GM21786 (cell line): Measurements from ENCODE around the gene ZIC4.

Experiments used
- ATAC-seq: cut with Tn5 transposase; IDR thresholded peaks from one replicate; pipeline ENCODE4 v1.9.1; 2021; ENCODE audit not compliant: unreplicated experiment

Gene ZIC4

GRCh38 chr3:147391781-147392624, 14.3 kb downstream of the ZIC4 start:
- ATAC-seq: no peak

DNA sequence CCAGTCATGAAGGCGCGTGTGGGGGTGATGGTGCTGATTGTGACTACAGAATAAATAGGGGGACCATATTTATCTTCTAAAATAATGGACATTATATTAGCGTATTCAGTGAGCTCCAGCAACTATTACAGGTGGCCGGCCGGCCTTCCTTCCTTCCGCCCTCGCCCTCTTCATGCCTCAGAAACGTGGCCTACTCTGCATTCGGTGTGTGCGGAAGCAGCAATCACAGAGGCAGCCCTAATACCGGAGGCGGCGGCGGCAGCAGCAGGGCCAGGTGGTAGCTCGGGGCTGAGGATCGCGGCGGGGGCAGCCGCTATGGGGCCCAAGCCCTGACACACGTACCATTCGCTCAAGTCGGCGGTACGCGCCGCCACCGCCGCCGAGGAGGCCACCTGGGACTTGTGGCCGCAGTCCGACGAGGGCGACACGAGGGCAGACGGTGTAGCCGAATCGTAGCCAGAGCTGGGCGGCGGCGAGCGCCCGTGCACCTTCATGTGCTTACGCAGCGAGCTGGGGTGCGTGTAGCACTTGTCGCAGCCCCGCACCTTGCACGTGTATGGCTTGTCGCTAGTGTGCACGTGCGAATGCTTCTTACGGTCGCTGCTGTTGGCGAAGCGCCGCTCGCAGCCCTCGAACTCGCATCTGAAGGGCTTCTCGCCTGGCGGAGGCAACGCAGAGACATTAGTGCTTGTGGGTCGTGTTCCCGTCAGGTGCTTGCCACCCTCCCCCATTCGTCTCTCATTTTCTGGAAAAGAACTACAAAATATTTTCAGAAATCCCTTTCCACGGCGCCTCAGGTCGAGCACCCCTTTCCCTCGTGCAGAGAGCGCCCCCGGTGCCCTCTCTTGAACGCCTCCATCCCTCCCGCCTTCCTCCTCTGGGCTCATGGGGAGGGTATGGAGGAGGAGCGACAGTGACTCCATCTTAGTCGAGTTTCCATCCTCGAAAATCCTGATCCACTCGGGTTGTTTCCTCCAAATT, 15.5 kb downstream of the ZIC4 start:
- no peak for ATAC-seq

- no peak for ATAC-seq
These were observed 16.6 kb downstream of the ZIC4 start for GRCh38 chr3:147389717-147390116.

- ATAC-seq: no peak
These were observed 17.4 kb downstream of the ZIC4 start for GRCh38 chr3:147388700-147389580.

GRCh38 chr3:147387885-147388699, 18.3 kb downstream of the ZIC4 start:
- ATAC-seq: no peak

DNA sequence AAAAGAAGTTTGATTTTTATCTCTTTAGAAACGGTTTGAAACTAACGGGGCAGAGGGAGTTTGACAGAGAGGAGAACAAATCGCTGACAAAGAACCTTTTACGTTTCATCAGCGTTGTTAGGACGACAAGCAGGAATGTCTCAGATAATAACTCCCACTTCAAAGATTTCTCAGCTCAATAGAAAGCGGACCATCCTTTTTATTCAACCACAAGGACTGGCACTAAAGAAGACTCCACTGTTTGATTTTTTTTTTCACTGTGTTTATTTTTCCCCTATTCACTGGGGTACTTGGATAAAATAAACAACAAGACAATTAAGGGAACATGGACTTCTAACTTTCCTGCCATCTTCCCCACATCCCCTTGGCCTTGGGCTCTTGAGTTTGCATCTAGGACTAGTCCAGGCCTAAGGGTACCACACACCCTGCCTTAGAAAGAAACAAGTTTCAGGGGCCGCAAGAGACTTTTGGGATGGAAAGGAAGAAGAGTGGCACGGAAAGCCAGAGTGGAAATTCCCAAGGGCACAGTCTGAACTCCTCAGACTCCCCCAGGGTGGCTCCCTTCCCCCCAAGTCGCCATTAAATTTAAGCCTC, 19.0 kb downstream of the ZIC4 start:
- no peak for ATAC-seq

- no peak for ATAC-seq
These were observed 21.0 kb downstream of the ZIC4 start for GRCh38 chr3:147385059-147386012.

DNA sequence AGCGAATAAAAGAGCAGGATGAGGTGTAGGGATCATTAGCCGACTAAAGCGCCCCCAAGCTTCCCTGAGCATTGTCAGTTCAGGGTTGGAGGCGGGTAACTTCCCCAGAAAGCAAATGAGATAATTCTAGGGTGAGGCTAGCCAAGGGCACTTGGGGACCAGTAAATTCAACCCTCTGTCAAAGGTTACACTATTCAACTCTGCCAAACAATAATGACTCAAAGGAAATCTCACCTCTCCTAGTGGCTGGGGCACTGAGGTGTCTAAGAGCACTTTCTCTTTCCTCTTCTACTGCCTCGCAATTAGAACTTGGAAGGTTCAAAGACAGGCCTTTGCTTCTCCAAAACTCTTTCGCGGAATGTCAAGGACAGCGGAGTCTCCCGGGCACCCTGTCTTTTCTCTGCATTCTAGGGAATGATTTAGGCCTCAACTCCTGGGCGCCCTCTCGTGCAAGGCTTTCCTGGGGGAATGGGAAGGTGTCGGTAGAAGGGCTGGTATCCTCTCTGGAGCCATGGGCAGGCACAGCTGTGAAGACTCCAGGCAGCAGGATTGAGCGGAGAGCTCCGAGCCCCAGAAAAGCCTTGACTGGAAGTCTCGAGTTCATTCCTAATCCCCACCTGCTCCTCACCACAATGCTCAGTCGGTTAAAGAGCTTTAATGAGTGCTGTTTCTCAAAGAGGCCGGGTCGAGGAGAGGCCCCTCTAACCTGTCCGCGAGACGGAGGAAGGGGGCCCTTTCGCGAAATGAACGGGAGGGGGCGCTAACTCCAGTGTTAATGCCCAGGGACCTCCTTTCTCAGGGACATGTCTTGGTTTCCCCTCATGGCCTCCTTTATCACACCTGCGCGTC, 21.9 kb downstream of the ZIC4 start:
- no peak for ATAC-seq

DNA sequence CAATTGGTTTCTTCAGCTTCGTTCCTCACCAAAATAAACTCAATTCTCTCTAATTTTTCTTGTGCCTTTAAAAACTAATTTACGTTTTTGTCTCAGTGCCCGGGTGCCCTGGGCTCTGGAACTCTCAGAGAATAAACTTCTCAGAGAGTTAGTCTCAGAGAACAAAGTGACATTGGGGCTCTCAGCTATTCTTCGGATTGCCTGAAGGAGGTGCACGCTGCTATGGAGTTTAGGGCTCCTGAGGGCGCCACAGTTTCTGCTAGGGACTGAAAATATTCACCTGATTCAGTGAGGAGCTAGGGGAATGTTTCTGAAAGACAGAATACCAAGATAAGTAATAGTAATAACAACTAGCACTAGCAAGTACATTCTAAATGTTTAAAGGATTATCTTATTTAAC, 22.7 kb downstream of the ZIC4 start:
- no peak for ATAC-seq

DNA sequence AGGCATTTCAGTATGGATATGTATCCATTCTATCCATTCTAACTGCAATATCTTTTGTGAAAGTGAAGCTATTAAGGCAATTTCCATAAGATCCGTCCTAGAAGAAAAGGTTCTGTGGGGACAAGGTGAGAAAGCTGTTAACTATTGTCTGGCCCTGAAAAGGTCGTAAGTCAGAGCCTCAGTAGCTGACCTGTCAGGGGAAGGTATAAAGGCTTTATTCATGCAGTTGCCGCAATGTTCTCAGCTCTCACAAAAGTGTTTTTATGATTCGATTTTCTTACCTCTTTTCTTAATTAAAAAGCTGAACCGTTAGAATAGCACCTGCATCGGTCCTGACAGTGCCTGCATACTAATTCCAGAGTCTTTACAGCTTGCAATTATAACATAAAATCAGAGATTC, 24.7 kb downstream of the ZIC4 start:
- no peak for ATAC-seq

GRCh38 chr3:147380977-147381376, 25.4 kb downstream of the ZIC4 start:
- no peak for ATAC-seq

DNA sequence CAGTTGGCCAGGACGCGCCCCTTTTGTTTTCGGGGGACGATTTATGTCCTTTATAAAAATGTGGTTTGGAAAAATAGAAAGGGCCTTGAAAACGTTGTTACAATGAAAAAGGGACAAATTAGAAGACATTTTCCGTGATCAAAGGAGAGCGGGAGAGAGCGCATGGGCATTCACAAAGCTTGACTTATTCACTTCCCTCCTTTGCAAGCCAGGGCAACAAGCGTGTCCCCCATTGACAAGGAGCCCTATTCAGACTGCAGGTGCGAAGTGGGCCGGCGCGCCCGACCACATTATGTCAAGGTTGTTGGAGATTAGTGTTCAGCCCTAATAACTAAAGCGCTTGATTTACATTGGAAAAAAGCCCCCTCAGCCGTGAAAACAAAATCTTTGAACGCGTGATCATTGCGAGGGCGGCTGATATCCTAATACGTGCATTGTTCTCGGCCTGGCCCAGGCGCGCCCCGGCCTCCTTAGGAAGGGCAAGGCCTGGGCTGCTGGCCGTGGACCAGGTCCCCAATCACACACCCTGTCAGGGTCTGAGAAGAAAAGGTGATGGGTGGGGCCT, 25.9 kb downstream of the ZIC4 start:
- ATAC-seq: no peak

GRCh38 chr3:147379651-147380050, 26.7 kb downstream of the ZIC4 start:
- no peak for ATAC-seq

DNA sequence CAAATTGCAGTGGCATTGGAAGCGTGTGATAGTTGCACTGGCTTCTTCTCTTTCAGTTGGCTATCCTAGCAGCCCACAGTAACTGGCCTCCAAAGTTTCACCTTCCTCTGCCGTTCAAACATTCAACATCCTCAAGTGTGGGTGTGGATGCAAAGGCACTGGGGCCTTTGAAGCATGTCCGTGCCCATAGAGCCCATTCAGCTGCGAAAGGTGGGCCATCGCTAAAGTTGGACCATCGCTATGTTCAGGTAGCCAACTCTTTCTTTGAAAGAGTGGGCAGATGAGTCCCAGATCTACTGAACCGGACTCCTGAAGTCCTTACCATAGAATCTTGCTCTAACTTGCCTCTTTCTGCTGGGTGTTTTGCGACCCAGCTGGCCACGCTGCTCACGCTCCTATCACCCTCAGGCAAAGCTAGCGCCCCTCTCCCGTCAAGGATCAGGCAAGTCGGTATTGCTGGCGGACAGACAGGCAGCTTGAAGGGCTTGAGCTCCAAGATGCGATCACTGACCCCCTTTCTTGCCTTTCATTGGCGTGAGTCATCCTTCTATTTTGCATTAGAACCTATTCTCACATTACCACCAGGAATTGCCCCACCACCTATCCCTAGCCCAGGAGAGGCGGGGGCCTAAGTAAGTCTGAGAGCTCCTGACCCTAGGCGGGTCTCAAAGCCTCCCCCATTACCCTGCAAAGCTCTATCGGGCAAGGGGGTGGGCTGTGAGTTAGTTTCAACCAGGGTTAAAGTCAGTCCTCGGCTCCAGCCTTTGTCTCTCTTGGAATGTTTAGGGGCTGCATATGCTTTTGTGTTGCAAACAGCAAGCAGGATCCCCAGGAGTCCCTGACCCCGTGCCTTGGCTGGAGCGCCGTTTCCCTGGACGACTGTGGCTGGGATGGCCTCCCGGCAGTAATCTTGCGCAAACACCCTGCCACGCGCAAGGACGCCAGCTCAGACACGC, 28.7 kb downstream of the ZIC4 start:
- ATAC-seq: no peak

GRCh38 chr3:147373301-147373700, 33.0 kb downstream of the ZIC4 start:
- ATAC-seq: no peak

GRCh38 chr3:147372525-147373027, 33.8 kb downstream of the ZIC4 start:
- ATAC-seq: no peak
